Large intestine (tissue), 3 donors: ENCODE measurements around the gene FRMD4A. TPM values are rescaled to one million over a fixed set of nuclear protein-coding genes. Genes with fewer than 3 reads are reported as not detected.

Source experiments
- DNase-seq, 2 donors: peaks; one replicate each; pipeline versions ENCODE4 v3.0.0 to v3.0.0-alpha.2; 2013
- H3K27ac ChIP-seq: one replicate; pipeline ENCODE4 v1.5.1; 2013; ENCODE audit warnings: low read length
- H3K27me3 ChIP-seq: 2 replicates; pipeline ENCODE4 v1.6.1; 2013; ENCODE audit warnings: low read length; ENCODE audit not compliant: control insufficient read depth, insufficient read depth
- H3K36me3 ChIP-seq: 2 replicates; pipeline ENCODE4 v1.6.1; 2013; ENCODE audit warnings: low read length; ENCODE audit not compliant: control insufficient read depth, insufficient read depth
- H3K4me1 ChIP-seq: one replicate; pipeline ENCODE4 v1.6.1; 2013; ENCODE audit warnings: low read length; ENCODE audit not compliant: control insufficient read depth, insufficient read depth
- H3K4me3 ChIP-seq: one replicate; pipeline ENCODE4 v1.5.1; 2013; ENCODE audit warnings: low read length
- H3K9me3 ChIP-seq: one replicate; pipeline ENCODE4 v1.6.1; 2013; ENCODE audit warnings: mild to moderate bottlenecking, low read depth, low read length, moderate library complexity; ENCODE audit not compliant: control insufficient read depth
- whole genome bisulfite sequencing: methylation state at CpG from one replicate; pipeline ENCODE4 v1.1.5; 2013; ENCODE audit warnings: low lambda C conversion rate; ENCODE audit not compliant: insufficient coverage; 5-methylcytosine and 5-hydroxymethylcytosine counted together
- polyA plus RNA-seq: library from polyadenylated mRNA; unstranded; fragments of 120-200 nt; gene quantifications from one replicate; pipeline ENCODE4 v1.2.1, GENCODE V29; 2013

Gene FRMD4A
- polyA plus RNA-seq, 1 donor = 19.8 TPM

DNA sequence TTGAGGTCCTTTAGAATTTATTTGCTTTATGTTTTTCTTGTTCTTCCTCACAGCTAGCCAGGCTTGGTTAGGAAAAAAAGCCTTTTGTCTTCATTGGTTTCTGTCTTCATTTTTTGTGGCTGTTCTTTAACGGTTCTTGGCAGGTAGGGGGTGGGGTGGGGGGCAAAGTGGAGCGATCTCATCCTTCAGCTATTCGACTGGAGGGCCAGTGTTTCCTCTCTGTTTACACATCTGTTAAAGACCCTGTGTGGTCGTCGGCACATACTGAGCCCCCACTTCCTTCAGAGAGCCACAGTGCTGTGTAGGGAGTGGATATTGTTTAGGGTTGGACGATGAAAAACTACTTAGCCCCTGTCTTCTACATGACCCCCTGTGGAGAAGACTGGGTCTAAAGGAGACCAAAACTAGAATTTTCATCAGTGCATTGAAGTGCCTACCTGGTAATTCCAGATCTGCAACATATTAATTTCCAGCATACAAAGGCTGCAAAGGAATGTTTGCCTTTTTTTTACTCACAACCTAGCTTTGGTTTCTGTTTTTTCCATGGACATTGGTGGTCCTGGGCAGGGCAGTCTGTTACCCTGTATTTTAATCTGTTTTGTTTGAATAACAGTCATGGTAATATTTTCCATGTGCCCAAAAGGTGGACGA lies 714.9 kb downstream of the FRMD4A start:
- Histone ChIP-seq H3K36me3 (peaks cover 60% of the 10 kb centered on the region), H3K27ac (no peak overlapping the region), H3K9me3 (no peaks in the 10 kb centered on the region), H3K27me3 (no peaks in the 10 kb centered on the region), H3K4me1 (no peaks in the 10 kb centered on the region), H3K4me3 (no peak overlapping the region)
- WGBS = no CpG with 5 or more reads among the region's 7 CpGs
- DNase-seq = no peak

DNA sequence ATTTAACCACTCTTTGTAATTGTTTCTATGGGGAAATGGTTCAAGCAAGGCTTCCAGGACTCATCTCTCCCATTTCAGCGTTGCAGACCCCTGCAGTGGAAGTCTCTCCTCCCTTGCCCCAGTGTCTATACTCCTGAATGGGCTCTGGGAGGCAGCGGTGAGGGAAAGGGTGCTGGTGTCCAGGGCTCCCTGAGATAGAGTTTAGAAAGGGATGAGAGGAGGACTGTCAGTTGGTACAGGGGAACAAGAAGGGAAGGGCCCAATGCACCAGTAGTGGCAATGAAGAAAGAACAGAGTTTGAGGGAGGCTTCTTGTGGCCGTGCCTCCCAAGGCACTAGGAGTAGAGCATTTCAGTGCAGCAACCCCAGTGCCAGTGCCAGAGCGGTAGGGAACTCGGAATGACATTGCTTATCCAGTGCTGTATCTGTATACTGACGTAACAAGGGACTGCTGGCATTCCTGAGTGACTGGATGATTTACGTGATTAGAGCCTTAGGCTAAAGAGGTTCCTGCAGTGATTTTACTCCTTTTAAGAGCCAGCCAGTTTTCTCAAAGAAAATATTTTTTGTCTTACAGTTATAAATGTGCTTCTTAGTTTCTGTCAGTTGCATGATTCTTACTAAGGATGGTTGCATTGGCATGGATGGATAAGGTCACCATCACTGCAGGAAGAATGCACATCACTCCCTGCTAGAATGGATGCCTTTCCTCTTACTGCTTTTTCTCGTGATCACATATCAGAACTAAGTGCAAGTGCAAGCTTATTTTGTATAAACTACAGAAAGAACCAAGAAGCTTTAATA lies 716.0 kb downstream of the FRMD4A start:
- H3K27me3 ChIP-seq = no peaks in the 10 kb centered on the region
- WGBS = no CpG with 5 or more reads among the region's 8 CpGs
- no peaks in the 10 kb centered on the region for H3K9me3 ChIP-seq
- no peaks in the 10 kb centered on the region for H3K4me1 ChIP-seq
- H3K4me3 ChIP-seq = no peak overlapping the region
- no peak overlapping the region for H3K27ac ChIP-seq
- peaks cover 66% of the 10 kb centered on the region for H3K36me3 ChIP-seq
- DNase-seq = no peak

GRCh38 chr10:13613519-13613918 lies 717.2 kb downstream of the FRMD4A start:
- H3K27me3 ChIP-seq = no peaks in the 10 kb centered on the region
- H3K36me3 ChIP-seq = peaks cover 65% of the 10 kb centered on the region
- no peak overlapping the region for H3K4me3 ChIP-seq
- no peaks in the 10 kb centered on the region for H3K4me1 ChIP-seq
- no peaks in the 10 kb centered on the region for H3K9me3 ChIP-seq
- H3K27ac ChIP-seq = no peak overlapping the region
- DNase-seq = no peak
- whole genome bisulfite sequencing = 37% methylated on average over 4 of the region's 5 CpGs

DNA sequence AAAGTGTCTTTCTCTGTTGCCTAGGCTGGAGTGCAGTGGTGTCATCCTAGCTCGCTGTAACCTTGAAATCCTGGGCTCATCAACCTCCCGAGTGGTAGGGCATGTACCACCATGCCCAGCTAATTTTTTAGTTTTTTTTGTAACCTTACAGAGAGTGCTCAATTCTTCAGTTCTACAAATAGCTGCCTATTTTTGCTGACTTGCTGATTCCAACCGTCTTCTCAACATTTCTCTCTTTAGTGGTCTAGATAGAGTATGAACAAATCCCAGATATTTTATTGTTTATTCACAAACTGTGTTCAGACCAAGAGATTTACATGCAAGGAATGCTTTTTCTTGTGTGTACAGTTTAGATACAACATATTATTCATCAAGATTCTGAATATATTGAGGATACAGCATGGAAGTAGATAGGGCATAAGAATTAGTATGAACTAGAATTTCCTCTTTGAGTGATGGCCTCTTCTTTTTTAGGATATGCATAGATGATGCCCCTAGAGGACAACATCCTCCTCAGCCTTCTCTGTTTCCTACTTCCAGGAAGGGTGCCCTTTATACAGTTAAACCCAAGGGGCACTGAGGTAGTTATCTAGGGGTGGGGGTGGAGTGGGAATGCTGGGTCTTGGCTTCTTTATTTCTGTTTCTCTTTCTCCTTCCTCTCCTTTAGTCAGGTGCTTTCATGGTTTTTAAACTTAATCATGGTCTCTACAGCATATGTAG lies 717.9 kb downstream of the FRMD4A start:
- Histone ChIP-seq H3K4me3 (no peak overlapping the region), H3K27ac (no peak overlapping the region), H3K36me3 (peaks cover 63% of the 10 kb centered on the region), H3K9me3 (no peaks in the 10 kb centered on the region), H3K27me3 (no peaks in the 10 kb centered on the region), H3K4me1 (no peaks in the 10 kb centered on the region)
- WGBS = 100% methylated on average over 2 of the region's 3 CpGs
- DNase-seq = no peak

- Histone ChIP-seq H3K36me3 (peaks cover 50% of the 10 kb centered on the region), H3K9me3 (no peaks in the 10 kb centered on the region), H3K4me1 (no peaks in the 10 kb centered on the region), H3K27me3 (no peaks in the 10 kb centered on the region), H3K4me3 (no peak overlapping the region), H3K27ac (no peak overlapping the region)
- 93% methylated on average over 2 of the region's 8 CpGs for WGBS
- DNase-seq = no peak
Observed at GRCh38 chr10:13608246-13608853, 722.4 kb downstream of the FRMD4A start.

GRCh38 chr10:13604357-13605040 lies 726.2 kb downstream of the FRMD4A start:
- no CpG with 5 or more reads among the region's 2 CpGs for WGBS
- Histone ChIP-seq H3K27me3 (no peaks in the 10 kb centered on the region), H3K9me3 (no peaks in the 10 kb centered on the region), H3K27ac (no peak overlapping the region), H3K36me3 (peaks cover 44% of the 10 kb centered on the region), H3K4me1 (no peaks in the 10 kb centered on the region), H3K4me3 (no peak overlapping the region)
- no peak for DNase-seq

DNA sequence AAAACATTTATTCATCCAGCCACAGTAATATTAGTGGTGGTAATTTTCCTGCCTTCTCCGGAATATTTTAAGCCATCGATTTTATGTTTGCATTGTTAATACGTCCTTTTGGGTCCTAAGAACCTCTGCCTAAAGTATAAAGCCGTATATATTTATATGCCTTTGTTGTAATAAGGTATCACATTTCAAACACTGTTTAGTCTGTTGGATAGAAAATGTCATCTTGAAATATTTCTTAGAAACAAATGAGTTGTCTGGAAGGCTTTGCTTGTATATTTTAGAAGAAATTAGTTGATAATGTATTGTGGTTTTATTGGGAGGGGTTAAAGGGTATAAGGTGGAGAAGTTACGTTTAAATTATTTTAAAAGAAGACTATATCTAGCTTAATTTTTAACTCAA lies 732.8 kb downstream of the FRMD4A start:
- no peaks in the 10 kb centered on the region for H3K9me3 ChIP-seq
- no peak overlapping the region for H3K4me3 ChIP-seq
- H3K27ac ChIP-seq = no peak overlapping the region
- no peaks in the 10 kb centered on the region for H3K27me3 ChIP-seq
- no peak for DNase-seq
- H3K4me1 ChIP-seq = no peaks in the 10 kb centered on the region
- 74% methylated on average over 4 of the region's 5 CpGs for WGBS
- H3K36me3 ChIP-seq = peaks cover 20% of the 10 kb centered on the region

DNA sequence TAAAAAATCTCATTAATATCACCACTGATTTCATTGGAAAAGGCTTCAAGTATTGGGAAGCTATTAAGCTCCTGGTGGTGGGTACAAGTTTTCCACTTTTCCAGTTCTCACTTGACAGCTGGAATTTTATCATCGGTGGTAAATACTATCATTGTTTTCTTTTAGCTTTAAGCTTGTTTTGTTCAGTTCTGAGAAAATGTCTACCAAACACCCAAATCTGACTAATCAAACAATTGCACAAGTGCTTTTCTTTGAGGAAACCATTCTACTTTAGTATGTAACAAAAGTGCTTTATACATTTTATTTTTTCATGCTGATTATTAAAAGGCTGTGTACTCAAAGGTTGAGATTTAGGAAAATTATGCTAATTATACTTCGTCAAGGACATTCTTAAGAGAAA lies 736.1 kb downstream of the FRMD4A start:
- Histone ChIP-seq H3K4me3 (no peak overlapping the region), H3K36me3 (peaks cover 15% of the 10 kb centered on the region), H3K27ac (no peak overlapping the region), H3K4me1 (no peaks in the 10 kb centered on the region), H3K9me3 (no peaks in the 10 kb centered on the region), H3K27me3 (no peaks in the 10 kb centered on the region)
- DNase-seq = no peak
- 79% methylated on average over 2 of the region's 2 CpGs for WGBS
